ENCODE data around the gene DGKZ. TPM values are rescaled to one million over a fixed set of nuclear protein-coding genes. Genes with fewer than 3 reads are reported as not detected.

Gene DGKZ
- total and polyA plus RNA-seq, 2 experiments from 2014 or later, result 45.1 to 170 TPM

GRCh38 chr11:46357483-46357936 is 10.2 kb downstream of the DGKZ start:
- Histone ChIP-seq H2AFZ (no peak overlapping the region), H3F3A (replicated peaks; ENCODE audit: low read depth) (no peaks in the 10 kb centered on the region; the same call in 1 of the 2 replicates), H3K4me2 (no peak overlapping the region), H3K9me2 (ENCODE audit: insufficient read depth) (no peaks in the 10 kb centered on the region), H3K27me3 (ENCODE audit: insufficient read depth) (no peaks in the 10 kb centered on the region), H3K4me3 (no peak overlapping the region), H3K79me2 (replicated peaks; ENCODE audit: insufficient read depth) (peaks cover 87% of the 10 kb centered on the region), H3K27ac (ENCODE audit: low read depth) (peak overlapping the region; percentile 63; the same call in 1 of the 2 replicates), H3K4me1 (ENCODE audit: insufficient read depth) (peaks cover 38% of the 10 kb centered on the region), H4K20me1 (replicated peaks; ENCODE audit: insufficient read depth) (peaks cover 39% of the 10 kb centered on the region), H3K36me3 (ENCODE audit: insufficient read depth) (no peaks in the 10 kb centered on the region; the same call in 1 of the 2 replicates)
- ATAC-seq (peak; percentile 14), DNase-seq (ENCODE audit: low spot score) (no peak)
- H3K4me3 Mint-ChIP-seq, result no peak overlapping the region
- no peaks in the 10 kb centered on the region; the same call in 1 of the 3 replicates for H3K36me3 Mint-ChIP-seq (ENCODE audit: low read depth)
- TF ChIP-seq NANOG (IDR thresholded peaks at IDR 0.05; ENCODE audit: borderline replicate concordance), result no peak
- TF ChIP-seq EZH2 (IDR thresholded peaks at IDR 0.05; ENCODE audit: low read depth, unreplicated experiment), result no peak
- TF ChIP-seq ZNF462 (CRISPR knock-in tag; IDR thresholded peaks at IDR 0.05), result no peak
- no peak for TF ChIP-seq EZH2phosphoT487 (IDR thresholded peaks at IDR 0.05; ENCODE audit: unreplicated experiment)
- TF ChIP-seq CTCF (conservative IDR thresholded peaks at IDR 0.05; ENCODE audit: low read depth in 2 of 2), result no peak
- no peak for TF ChIP-seq ETS1 (IDR thresholded peaks at IDR 0.05)
- no peak for TF ChIP-seq CREB1 (CRISPR knock-in tag; IDR thresholded peaks at IDR 0.05; ENCODE audit: low read depth)
- no peak for TF ChIP-seq ZNF331 (CRISPR knock-in tag; IDR thresholded peaks at IDR 0.05; ENCODE audit: low read depth)
- no peak for TF ChIP-seq ZNF114 (CRISPR knock-in tag; IDR thresholded peaks at IDR 0.05)
- no peak for TF ChIP-seq JUNB (IDR thresholded peaks at IDR 0.05; ENCODE audit: unreplicated experiment)
- TF ChIP-seq REST (IDR thresholded peaks at IDR 0.05; ENCODE audit: unreplicated experiment), result no peak
- peaks cover 52% of the 10 kb centered on the region for H3K4me1 Mint-ChIP-seq
- H3K27ac Mint-ChIP-seq, result no peak overlapping the region; the same call in 1 of the 2 replicates
- peaks cover 10% of the 10 kb centered on the region for H3K27me3 Mint-ChIP-seq (ENCODE audit: insufficient read depth, low read depth, poor library complexity)
- H3K9me3 Mint-ChIP-seq, result no peaks in the 10 kb centered on the region

Measured in GM23338 (cell line).